ENCODE data around the gene GRPEL1. TPM values are rescaled to one million over a fixed set of nuclear protein-coding genes. Genes with fewer than 3 reads are reported as not detected.

Gene GRPEL1
- total and polyA plus RNA-seq, 2 of the 8 experiments (the other 6 are each of a cell fraction or from before 2014, with no cell fraction given): 13.5 to 39.9 TPM

GRCh38 chr4:7105276-7105675, 37.4 kb upstream of the GRPEL1 start:
- Histone ChIP-seq H3K27me3 (replicated peaks in 1 of 4; ENCODE audit: control insufficient read depth in 3 of 4, extremely low read depth in 1 of 4, insufficient read depth in 3 of 4, low read length in 3 of 4) (peaks cover 2 to 20% (median 17%) of the 10 kb centered on the region in 4 experiments), H3K4me2 (ENCODE audit: insufficient read depth in 1 of 2, low read depth in 2 of 2, low read length in 2 of 2) (no peak overlapping the region), H2BK20ac (ENCODE audit: low read length) (no peak overlapping the region), H2BK15ac (ENCODE audit: low read length) (no peak overlapping the region), H2BK120ac (replicated peaks; ENCODE audit: low read depth, low read length) (no peak overlapping the region), H3K9ac (replicated peaks in 1 of 4; ENCODE audit: extremely low read depth in 1 of 4, low read depth in 3 of 4, low read length in 3 of 4) (no peak overlapping the region), H3K4me3 (ENCODE audit: extremely low read depth in 1 of 4, insufficient read depth in 2 of 4, low read depth in 3 of 4, low read length in 4 of 4) (no peak overlapping the region), H2AFZ (ENCODE audit: low read length) (no peak overlapping the region), H4K5ac (ENCODE audit: insufficient read length, low read depth, low read length) (no peak overlapping the region), H2BK12ac (ENCODE audit: low read depth, low read length) (no peak overlapping the region), H3K9me3 (ENCODE audit: insufficient read depth in 2 of 2, low read depth in 1 of 2, low read length in 1 of 2) (no peaks in the 10 kb centered on the region), H3K4me1 (replicated peaks in 1 of 4; ENCODE audit: control insufficient read depth in 3 of 4, insufficient read depth in 4 of 4, low read length in 3 of 4) (peaks cover 0 to 12% (median 9%) of the 10 kb centered on the region in 4 experiments; a peak in 6 of 7 replicates), H3K79me2 (ENCODE audit: control insufficient read depth in 1 of 2, insufficient read depth in 2 of 2, low read length in 2 of 2) (no peaks in the 10 kb centered on the region), H3K79me1 (ENCODE audit: low read depth, low read length) (no peaks in the 10 kb centered on the region), H3K23ac (ENCODE audit: insufficient read length) (no peak overlapping the region), H2AK5ac (ENCODE audit: low read depth, low read length) (no peak overlapping the region), H3K4ac (replicated peaks; ENCODE audit: insufficient read length, low read depth, low read length) (no peak overlapping the region), H3K27ac (ENCODE audit: low read depth, low read length) (no peak overlapping the region), H3K14ac (ENCODE audit: insufficient read length) (no peak overlapping the region), H3K56ac (replicated peaks; ENCODE audit: insufficient read length, low read depth, low read length) (no peak overlapping the region), H4K20me1 (replicated peaks in 1 of 2; ENCODE audit: control insufficient read depth in 1 of 2, insufficient read depth in 2 of 2, low read length in 2 of 2) (no peaks in the 10 kb centered on the region), H4K91ac (replicated peaks; ENCODE audit: insufficient read length, low read length) (no peak overlapping the region), H4K8ac (ENCODE audit: extremely low read depth, insufficient read depth, low read length) (no peak overlapping the region), H3K18ac (ENCODE audit: extremely low read depth, low read length) (no peak overlapping the region), H3K23me2 (ENCODE audit: low read depth, low read length) (peaks cover 12% of the 10 kb centered on the region; the same call in 1 of the 2 replicates), H3K36me3 (ENCODE audit: control insufficient read depth in 2 of 4, insufficient read depth in 4 of 4, low read length in 3 of 4) (no peaks in the 10 kb centered on the region), H2BK5ac (ENCODE audit: low read depth, low read length) (no peak overlapping the region)
- WGBS, 2 experiments (ENCODE audit: extremely low coverage in 1 of 2, insufficient coverage in 1 of 2, insufficient read length in 1 of 2, insufficient replicate concordance in 2 of 2, low coverage in 1 of 2, low lambda C conversion rate in 2 of 2, missing lambda C conversion rate in 1 of 2): 90% methylated on average over 15 of the region's 15 CpGs; no CpG with 5 or more reads in 1 of the 2 experiments
- FAIRE-seq (no peak), DNase-seq (ENCODE audit: low read depth in 1 of 2, low spot score in 2 of 2) (no peak)
- ChIA-PET CTCF (ENCODE audit: partially characterized antibody) (interaction anchor here (0.6 to 1.6 kb wide), 4 partner anchors 19 to 255 kb away, joined by 3 to 5 read pairs (median 4); no protein-coding TSS in a partner anchor), POLR2A (ENCODE audit: partially characterized antibody) (no interaction called here)
- TF ChIP-seq YY1 (IDR thresholded peaks at IDR 0.05; ENCODE audit: low read depth, low read length) (no peak), KDM5A (IDR thresholded peaks at IDR 0.05; ENCODE audit: low read length) (no peak), SUZ12 (IDR thresholded peaks at IDR 0.05; ENCODE audit: low read length) (no peak), PHF8 (conservative IDR thresholded peaks at IDR 0.05; ENCODE audit: low read depth, low read length) (no peak), POLR2AphosphoS5 (IDR thresholded peaks at IDR 0.05; ENCODE audit: low read depth, low read length) (no peak), TAF1 (IDR thresholded peaks at IDR 0.05; ENCODE audit: low read depth, low read length) (no peak), JUN (IDR thresholded peaks at IDR 0.05; ENCODE audit: low read depth, low read length) (no peak), SAP30 (IDR thresholded peaks at IDR 0.05; ENCODE audit: insufficient read depth, insufficient replicate concordance, low read length) (no peak), JUND (IDR thresholded peaks at IDR 0.05; ENCODE audit: low read length) (no peak), BCL11A (IDR thresholded peaks at IDR 0.05; ENCODE audit: low read depth in 2 of 2, low read length in 2 of 2) (no peak), RBBP5 (IDR thresholded peaks at IDR 0.05; ENCODE audit: borderline replicate concordance, low read depth, low read length) (no peak), FOSL1 (IDR thresholded peaks at IDR 0.05; ENCODE audit: insufficient read depth, low read depth, low read length) (no peak), SIX5 (IDR thresholded peaks at IDR 0.05; ENCODE audit: low read depth, low read length) (no peak)
- TF ChIP-seq, protein P1, sequence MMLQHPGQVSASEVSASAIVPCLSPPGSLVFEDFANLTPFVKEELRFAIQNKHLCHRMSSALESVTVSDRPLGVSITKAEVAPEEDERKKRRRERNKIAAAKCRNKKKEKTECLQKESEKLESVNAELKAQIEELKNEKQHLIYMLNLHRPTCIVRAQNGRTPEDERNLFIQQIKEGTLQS (IDR thresholded peaks at IDR 0.05; ENCODE audit: insufficient read depth, low read depth, low read length): no peak
